ENCODE measurements around the gene SMOC2. TPM values are rescaled to one million over a fixed set of nuclear protein-coding genes. Genes with fewer than 3 reads are reported as not detected.
"Not testable (repeated sequence)": the region's sequence is repeated elsewhere in the genome, so short reads cannot be mapped to it uniquely, and the experiment has no call there.

Gene SMOC2
- total RNA-seq, 1 donor from 2014 or later = not detected

- no peak for DNase-seq (ENCODE audit: low read depth)
- TF ChIP-seq CTCF (IDR thresholded peaks at IDR 0.05; ENCODE audit: insufficient read depth, low read length, poor library complexity, severe bottlenecking) = no peak
- Histone ChIP-seq H3K4me3 (ENCODE audit: low read depth, low read length) (no peak overlapping the region), H3K27me3 (ENCODE audit: control insufficient read depth, insufficient read depth, low read length) (no peaks in the 10 kb centered on the region), H3K36me3 (ENCODE audit: control insufficient read depth, insufficient read depth, low read length) (no peaks in the 10 kb centered on the region)
Measured at GRCh38 chr6:168695701-168696100, 254.7 kb downstream of the SMOC2 start.

GRCh38 chr6:168698923-168699322, 257.9 kb downstream of the SMOC2 start:
- no peak for DNase-seq (ENCODE audit: low read depth)
- no peaks in the 10 kb centered on the region for H3K36me3 ChIP-seq (ENCODE audit: control insufficient read depth, insufficient read depth, low read length)
- H3K4me3 ChIP-seq (ENCODE audit: low read depth, low read length) = no peak overlapping the region

GRCh38 chr6:168699631-168700295, 258.8 kb downstream of the SMOC2 start:
- TF ChIP-seq CTCF (IDR thresholded peaks at IDR 0.05; ENCODE audit: insufficient read depth, low read length, poor library complexity, severe bottlenecking) = no peak
- no peak for DNase-seq (ENCODE audit: low read depth)
- Histone ChIP-seq H3K4me3 (ENCODE audit: low read depth, low read length) (no peak overlapping the region), H3K27me3 (ENCODE audit: control insufficient read depth, insufficient read depth, low read length) (no peaks in the 10 kb centered on the region), H3K36me3 (ENCODE audit: control insufficient read depth, insufficient read depth, low read length) (no peaks in the 10 kb centered on the region)

More at GRCh38 chr6:168698923-168699322, 257.9 kb downstream of the SMOC2 start:
- H3K27me3 ChIP-seq (ENCODE audit: control insufficient read depth, insufficient read depth, low read length) = no peaks in the 10 kb centered on the region
- TF ChIP-seq CTCF (IDR thresholded peaks at IDR 0.05; ENCODE audit: insufficient read depth, low read length, poor library complexity, severe bottlenecking) = no peak

- no peaks in the 10 kb centered on the region for H3K36me3 ChIP-seq (ENCODE audit: control insufficient read depth, insufficient read depth, low read length)
- no peak for TF ChIP-seq CTCF (IDR thresholded peaks at IDR 0.05; ENCODE audit: insufficient read depth, low read length, poor library complexity, severe bottlenecking)
- no peaks in the 10 kb centered on the region for H3K27me3 ChIP-seq (ENCODE audit: control insufficient read depth, insufficient read depth, low read length)
- no peak for DNase-seq (ENCODE audit: low read depth)
- H3K4me3 ChIP-seq (ENCODE audit: low read depth, low read length) = no peak overlapping the region
Measured at GRCh38 chr6:168700880-168701279, 259.9 kb downstream of the SMOC2 start.

- no peak for TF ChIP-seq CTCF (IDR thresholded peaks at IDR 0.05; ENCODE audit: insufficient read depth, low read length, poor library complexity, severe bottlenecking)
Measured at GRCh38 chr6:168703990-168704389, 263.0 kb downstream of the SMOC2 start.

GRCh38 chr6:168704678-168705077, 263.7 kb downstream of the SMOC2 start:
- TF ChIP-seq CTCF (IDR thresholded peaks at IDR 0.05; ENCODE audit: insufficient read depth, low read length, poor library complexity, severe bottlenecking) = no peak
- no peak overlapping the region for H3K4me3 ChIP-seq (ENCODE audit: low read depth, low read length)
- H3K36me3 ChIP-seq (ENCODE audit: control insufficient read depth, insufficient read depth, low read length) = no peaks in the 10 kb centered on the region
- peaks cover 2% of the 10 kb centered on the region for H3K27me3 ChIP-seq (ENCODE audit: control insufficient read depth, insufficient read depth, low read length)
- no peak for DNase-seq (ENCODE audit: low read depth)

More at GRCh38 chr6:168703990-168704389, 263.0 kb downstream of the SMOC2 start:
- no peaks in the 10 kb centered on the region for H3K27me3 ChIP-seq (ENCODE audit: control insufficient read depth, insufficient read depth, low read length)
- no peak overlapping the region for H3K4me3 ChIP-seq (ENCODE audit: low read depth, low read length)
- no peak for DNase-seq (ENCODE audit: low read depth)
- no peaks in the 10 kb centered on the region for H3K36me3 ChIP-seq (ENCODE audit: control insufficient read depth, insufficient read depth, low read length)

- not testable (repeated sequence) for H3K36me3 ChIP-seq (ENCODE audit: control insufficient read depth, insufficient read depth, low read length); H3K27me3 ChIP-seq (ENCODE audit: control insufficient read depth, insufficient read depth, low read length); H3K4me3 ChIP-seq (ENCODE audit: low read depth, low read length); DNase-seq (ENCODE audit: low read depth)
Measured at GRCh38 chr6:168705271-168705670, 264.3 kb downstream of the SMOC2 start.

Data from kidney epithelial cell (primary cell).